IMR-90 (cell line): ENCODE data around the gene ZNF524. TPM values are rescaled to one million over a fixed set of nuclear protein-coding genes. Genes with fewer than 3 reads are reported as not detected.

ENCODE experiments used
- ATAC-seq: fragments of 200-7000 bp; cut with Tn5 transposase; 2 replicates; pipeline ENCODE4 v1.9.1; 2020; ENCODE audit warnings: low read depth, mild to moderate bottlenecking, moderate library complexity
- BruUV-seq: library from RNA; stranded (reverse); fragments of 400-500 nt; replicated peaks from 2 replicates; lab custom pipeline; 2021; lab: Mats Ljungman, UMichigan
- CTCF ChIA-PET: fragments of 300-600 bp; formaldehyde crosslinking; extraction: SDS; loops from one replicate; lab custom pipeline; 2021; ENCODE audit warnings: antibody characterized with exemption; lab: Yijun Ruan, JAX
- POLR2A ChIA-PET: fragments of 300-600 bp; sonication (Branson Sonifier 250); formaldehyde crosslinking; loops from one replicate; lab custom pipeline; 2022; ENCODE audit warnings: antibody characterized with exemption; ENCODE audit not compliant: unreplicated experiment; lab: Charles Lee
- DNase-seq: peaks from one replicate; pipeline ENCODE4 v3.0.0; 2013
- H2AFZ ChIP-seq: replicated peaks from 2 replicates; pipeline ENCODE3; 2013; ENCODE audit warnings: low read length, mild to moderate bottlenecking; ENCODE audit not compliant: poor library complexity
- H2AK5ac ChIP-seq: 2 replicates; pipeline ENCODE4 v1.6.1; 2013; ENCODE audit warnings: low read depth, low read length, inconsistent platforms
- H2AK9ac ChIP-seq: replicated peaks from 2 replicates; pipeline ENCODE3; 2013; ENCODE audit warnings: mild to moderate bottlenecking, low read depth, low read length, moderate library complexity; ENCODE audit not compliant: poor library complexity
- H2BK120ac ChIP-seq: 2 replicates; pipeline ENCODE4 v1.6.1; 2013; ENCODE audit warnings: low read depth, low read length, inconsistent platforms
- H2BK15ac ChIP-seq: 3 replicates; pipeline ENCODE4 v1.6.1; 2013; ENCODE audit warnings: low read depth, low read length, inconsistent platforms
- H2BK20ac ChIP-seq: 2 replicates; pipeline ENCODE4 v1.6.1; 2013; ENCODE audit warnings: low read depth, mild to moderate bottlenecking, inconsistent platforms, low read length, moderate library complexity
- H2BK5ac ChIP-seq: 2 replicates; pipeline ENCODE4 v1.6.1; 2013; ENCODE audit warnings: mild to moderate bottlenecking, low read depth, low read length, inconsistent platforms; ENCODE audit not compliant: poor library complexity, severe bottlenecking
- H3K14ac ChIP-seq: replicated peaks from 2 replicates; pipeline ENCODE4 v1.6.1; 2013; ENCODE audit warnings: low read depth, low read length, inconsistent platforms
- H3K18ac ChIP-seq: 2 replicates; pipeline ENCODE4 v1.6.1; 2013; ENCODE audit warnings: low read depth, low read length, control low read depth
- H3K23ac ChIP-seq: 2 replicates; pipeline ENCODE4 v1.6.1; 2013; ENCODE audit warnings: low read depth, low read length, inconsistent platforms
- H3K27ac ChIP-seq: 2 replicates; pipeline ENCODE4 v1.5.1; 2013; ENCODE audit warnings: mild to moderate bottlenecking, control low read depth, low read length; ENCODE audit not compliant: insufficient read depth
- H3K27me3 ChIP-seq: 2 replicates; pipeline ENCODE4 v1.6.1; 2013; ENCODE audit warnings: low read length; ENCODE audit not compliant: control insufficient read depth, insufficient read depth
- H3K36me3 ChIP-seq: 2 replicates; pipeline ENCODE4 v1.6.1; 2013; ENCODE audit warnings: low read length, mixed read lengths; ENCODE audit not compliant: control insufficient read depth, insufficient read depth
- H3K4ac ChIP-seq: 2 replicates; pipeline ENCODE4 v1.6.1; 2013; ENCODE audit warnings: low read depth, low read length, inconsistent platforms
- H3K4me1 ChIP-seq: 2 replicates; pipeline ENCODE4 v1.6.1; 2013; ENCODE audit warnings: low read length, mixed read lengths; ENCODE audit not compliant: control insufficient read depth, insufficient read depth
- H3K4me2 ChIP-seq: 2 replicates; pipeline ENCODE4 v1.6.1; 2013; ENCODE audit warnings: low read depth, mild to moderate bottlenecking, control low read depth, low read length, moderate library complexity
- H3K4me3 ChIP-seq: 2 replicates; pipeline ENCODE4 v1.5.1; 2013; ENCODE audit warnings: low read depth, mild to moderate bottlenecking, control low read depth, low read length, moderate library complexity; ENCODE audit not compliant: insufficient read depth
- H3K56ac ChIP-seq: 2 replicates; pipeline ENCODE4 v1.6.1; 2013; ENCODE audit warnings: low read length, inconsistent platforms; ENCODE audit not compliant: insufficient read depth; ENCODE audit errors: extremely low read depth
- H3K79me1 ChIP-seq, 2 experiments: 2 replicates each; pipeline ENCODE4 v1.6.1; 2013; ENCODE audit warnings: low read length in 2 of 2, inconsistent platforms in 1 of 2, low read depth in 1 of 2
- H3K9ac ChIP-seq: 2 replicates; pipeline ENCODE4 v1.6.1; 2013; ENCODE audit warnings: low read depth, low read length, control low read depth
- H3K9me1 ChIP-seq: 2 replicates; pipeline ENCODE4 v1.6.1; 2013; ENCODE audit warnings: low read length, inconsistent platforms; ENCODE audit not compliant: insufficient read depth
- H3K9me3 ChIP-seq: 2 replicates; pipeline ENCODE4 v1.6.1; 2013; ENCODE audit warnings: low read length; ENCODE audit not compliant: control insufficient read depth, insufficient read depth
- H4K20me1 ChIP-seq: 2 replicates; pipeline ENCODE4 v1.6.1; 2013; ENCODE audit warnings: low read length, inconsistent platforms; ENCODE audit not compliant: insufficient read depth
- H4K5ac ChIP-seq: 2 replicates; pipeline ENCODE4 v1.6.1; 2013; ENCODE audit warnings: mild to moderate bottlenecking, low read depth, low read length, control low read depth
- H4K8ac ChIP-seq, 2 experiments: 2 replicates each; pipeline ENCODE4 v1.6.1; 2013; ENCODE audit warnings: low read depth in 2 of 2, low read length in 2 of 2, control low read depth in 1 of 2, inconsistent platforms in 1 of 2
- H4K91ac ChIP-seq: 2 replicates; pipeline ENCODE4 v1.6.1; 2013; ENCODE audit warnings: low read depth, low read length, inconsistent platforms; ENCODE audit not compliant: insufficient read depth
- CEBPB ChIP-seq: IDR thresholded peaks from 2 replicates; pipeline ENCODE4 v1.6.1; 2012; ENCODE audit warnings: low read depth, low read length, improper control_type of control experiment
- WGBS, 2 experiments: methylation state at CpG; one replicate each; pipeline versions ENCODE4 v1.1.5 to v1.1.7; 2013; ENCODE audit warnings: missing lambda C conversion rate in 2 of 2; ENCODE audit not compliant: insufficient read length in 1 of 2; ENCODE audit errors: extremely low coverage in 2 of 2; 5-methylcytosine and 5-hydroxymethylcytosine counted together
- dilution Hi-C: fragments of 300-500 bp; cut with HindIII; formaldehyde crosslinking; loops from one replicate; pipeline ENCODE4 v1.14.3; 2018; ENCODE audit warnings: low sequenced_read_pairs; ENCODE audit not compliant: unreplicated experiment
- in situ Hi-C: fragments of 300-500 bp; cut with MboI; formaldehyde crosslinking; loops from 3 replicates; pipeline ENCODE4 v1.14.3; 2019; ENCODE audit warnings: low sequenced_read_pairs, inconsistent platforms, mixed read lengths
- intact Hi-C: fragments of 100-400 bp; cut with micrococcal nuclease; formaldehyde crosslinking; loops from 2 replicates; pipeline ENCODE4 v1.10.0; 2022
- polyA plus RNA-seq, 3 experiments: library from polyadenylated mRNA; depleted of rRNA; stranded (reverse); fragments of >200 nt; gene quantifications; 2 replicates each; pipeline ENCODE4 v1.2.3, GENCODE V29; 2012; ENCODE audit warnings: low replicate concordance in 1 of 3
- total RNA-seq: library from RNA; depleted of rRNA; stranded (reverse); fragments of >200 nt; gene quantifications from 2 replicates; pipeline ENCODE4 v1.2.3, GENCODE V29; 2012

Gene ZNF524
- total and polyA plus RNA-seq, 2 of the 4 experiments (the other 2 are of a cell fraction), result 2.3 to 6.6 TPM

DNA sequence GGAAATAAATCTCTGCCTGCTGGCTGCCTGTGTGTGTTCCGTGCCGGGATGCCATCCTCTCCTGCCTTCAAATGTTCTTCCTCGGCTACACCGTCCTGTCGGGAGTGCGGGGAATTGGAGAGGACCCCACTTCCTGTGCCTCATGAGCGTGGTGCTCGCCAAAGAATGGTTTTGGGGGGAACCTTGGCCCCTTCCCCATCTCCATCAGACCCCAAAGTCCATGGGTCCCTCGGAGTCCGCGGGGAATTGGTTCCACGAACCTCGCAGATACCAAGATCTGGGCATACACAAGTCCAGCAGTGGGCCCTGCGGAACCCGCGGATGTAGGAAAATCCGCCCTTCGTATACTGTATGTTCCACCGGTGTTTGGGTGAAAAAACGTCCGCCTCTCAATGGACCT, 3.0 kb downstream of the ZNF524 start:
- Histone ChIP-seq H2AK9ac (peak overlapping the region; percentile 17), H3K18ac (no peak overlapping the region), H3K9me1 (peaks cover 11% of the 10 kb centered on the region; the same call in 1 of the 2 replicates), H2BK20ac (no peak overlapping the region), H3K4me1 (peaks cover 9% of the 10 kb centered on the region), H3K9ac (no peak overlapping the region), H2BK120ac (no peak overlapping the region), H3K4me2 (no peak overlapping the region), H4K5ac (no peak overlapping the region), H4K20me1 (peaks cover 24% of the 10 kb centered on the region; the same call in 1 of the 2 replicates), H3K23ac (no peak overlapping the region), H3K14ac (no peak overlapping the region), H3K4me3 (no peak overlapping the region), H3K9me3 (no peaks in the 10 kb centered on the region), H2BK15ac (no peak overlapping the region), H2AK5ac (no peak overlapping the region), H3K79me1 (peaks cover 29 to 50% of the 10 kb centered on the region in 2 experiments), H3K27me3 (no peaks in the 10 kb centered on the region), H3K36me3 (0 out of 2 replicates have a peak, but pooled peaks cover 1% of the 10 kb centered on the region), H4K8ac (no peak overlapping the region), H3K27ac (no peak overlapping the region), H3K56ac (no peak overlapping the region), H3K4ac (no peak overlapping the region), H2BK5ac (no peak overlapping the region), H4K91ac (no peak overlapping the region), H2AFZ (no peak overlapping the region)
- ChIA-PET CTCF (no interaction called here), POLR2A (no interaction called here)
- WGBS, 2 experiments, result 92% methylated on average over 14 of the region's 21 CpGs; no CpG with 5 or more reads in 1 of the 2 experiments
- intact Hi-C loops (no loop called here), dilution Hi-C loops (no loop called here), in situ Hi-C loops (no loop called here)
- DNase-seq (no peak), ATAC-seq (no peak)
- no TSS peak for BruUV-seq
- TF ChIP-seq CEBPB, result no peak
